Adrenal gland (tissue), 12 donors: ENCODE data around the gene TENT4B. TPM values are rescaled to one million over a fixed set of nuclear protein-coding genes. Genes with fewer than 3 reads are reported as not detected.

Experiments
- DNase-seq, 7 donors: peaks; one replicate each; pipeline ENCODE4 v3.0.0-alpha.2; 2019 to 2020
- H3K27ac ChIP-seq, 5 donors: fragments of 200-600 bp; sonication (generic) in 4 of 5; 1 replicate in 3 of 5; 2 replicates in 2 of 5; pipeline versions ENCODE4 v1.5.1 to v1.8.0; 2016 to 2020; ENCODE audit warnings: mild to moderate bottlenecking in 1 of 5
- H3K27me3 ChIP-seq: fragments of 200-600 bp; 2 replicates; pipeline ENCODE4 v1.8.0; 2021
- H3K36me3 ChIP-seq, 2 donors: fragments of 200-600 bp; replicated peaks in 1 of 2; 1 replicate in 1 of 2; 2 replicates in 1 of 2; pipeline versions ENCODE4 v1.5.1 to v1.8.0; 2018 to 2022
- H3K4me1 ChIP-seq, 2 donors: fragments of 200-600 bp; replicated peaks in 1 of 2; 1 replicate in 1 of 2; 2 replicates in 1 of 2; pipeline versions ENCODE4 v1.5.1 to v1.8.0; 2018 to 2021
- H3K4me3 ChIP-seq, 4 donors: fragments of 200-600 bp; sonication (generic) in 3 of 4; one replicate each; pipeline ENCODE4 v1.5.1; 2016 to 2018
- H3K9me3 ChIP-seq, 3 donors: fragments of 200-600 bp; sonication (generic) in 1 of 3; replicated peaks in 1 of 3; 1 replicate in 2 of 3; 2 replicates in 1 of 3; pipeline versions ENCODE4 v1.5.1 to v1.8.0; 2016 to 2021
- POLR2A ChIP-seq, 2 donors: fragments of 450-650 bp; IDR thresholded peaks; one replicate each; pipeline ENCODE4 v1.6.1; 2017; ENCODE audit warnings: antibody characterized with exemption in 2 of 2, mild to moderate bottlenecking in 2 of 2, moderate library complexity in 1 of 2
- WGBS, 4 donors: extraction: QIAGEN DNeasy Blood & Tissue Kit in 2 of 4; methylation state at CpG; one replicate each; pipeline versions ENCODE4 v1.1.5 to v1.1.7; 2013 to 2017; 5-methylcytosine and 5-hydroxymethylcytosine counted together
- intact Hi-C, 2 donors: fragments of 100-400 bp; cut with DNase I; formaldehyde crosslinking; loops; one replicate each; pipeline versions ENCODE4 v1.14.1 to v1.15.0; 2022 to 2023
- polyA plus RNA-seq, 3 donors: library from polyadenylated mRNA; stranded (reverse); fragments of 200-250 nt in 2 of 3; fragments of 350-450 nt in 1 of 3; fragmentation: Illumina TruSeq in 1 of 3; extraction: RNeasy Lipid Tissue Mini Kit (QIAGEN cat#74804) in 1 of 3; gene quantifications; one replicate each; pipeline ENCODE4 v1.2.3, GENCODE V29; 2013 to 2014
- total RNA-seq, 9 donors: library from RNA; depleted of rRNA in 4 of 9; stranded (reverse); fragments of >200 nt in 4 of 9; fragments of 120-200 nt in 1 of 9; fragmentation: NEBNext Ultra II Directional in 1 of 9; extraction: Animal tissue kit (Norgen Biotek cat#: 25700) in 1 of 9; gene quantifications; one replicate each; pipeline versions ENCODE4 v1.1.0 to v1.2.4, GENCODE V29; 2013 to 2023
- TF ChIP-seq, protein P1 (sequence below), 6 experiments: fragments of 450-650 bp in 4 of 6; fragments of 200-600 bp in 2 of 6; sonication (generic) in 1 of 6; IDR thresholded peaks; 1 replicate in 5 of 6; 2 replicates in 1 of 6; pipeline versions ENCODE4 v1.5.1 to v1.8.0; 2016 to 2021; ENCODE audit warnings: antibody characterized with exemption in 6 of 6, mild to moderate bottlenecking in 2 of 6, moderate library complexity in 1 of 6
- donor health status: healthy with polysubstance abuse.
- donor health status: Bipolar disorder and iron deficiency.
- donor health status: DM: yes; HTN: yes; CAD: no.
- donor health status: DM: no; HTN: no; CAD: no.
- donor health status: DM: no; HTN: no; CAD: no.
- donor health status: DM: yes; HTN: yes; CAD: no.

The TENT4B gene
- total and polyA plus RNA-seq, 12 donors = 4.2 to 27.8 (median 13.4) TPM

- Histone ChIP-seq H3K27ac (no peak overlapping the region), H3K4me3 (no peak overlapping the region), H3K4me1 (peaks cover 10 to 24% of the 10 kb centered on the region in 2 donors), H3K9me3 (no peaks in the 10 kb centered on the region), H3K36me3 (no peaks in the 10 kb centered on the region), H3K27me3 (no peaks in the 10 kb centered on the region)
- WGBS, 4 donors = 87 to 93% (median 89%) methylated on average over 5 of the region's 5 CpGs
- TF ChIP-seq POLR2A (IDR thresholded peaks at IDR 0.05) = no peak
- TF ChIP-seq, protein P1, sequence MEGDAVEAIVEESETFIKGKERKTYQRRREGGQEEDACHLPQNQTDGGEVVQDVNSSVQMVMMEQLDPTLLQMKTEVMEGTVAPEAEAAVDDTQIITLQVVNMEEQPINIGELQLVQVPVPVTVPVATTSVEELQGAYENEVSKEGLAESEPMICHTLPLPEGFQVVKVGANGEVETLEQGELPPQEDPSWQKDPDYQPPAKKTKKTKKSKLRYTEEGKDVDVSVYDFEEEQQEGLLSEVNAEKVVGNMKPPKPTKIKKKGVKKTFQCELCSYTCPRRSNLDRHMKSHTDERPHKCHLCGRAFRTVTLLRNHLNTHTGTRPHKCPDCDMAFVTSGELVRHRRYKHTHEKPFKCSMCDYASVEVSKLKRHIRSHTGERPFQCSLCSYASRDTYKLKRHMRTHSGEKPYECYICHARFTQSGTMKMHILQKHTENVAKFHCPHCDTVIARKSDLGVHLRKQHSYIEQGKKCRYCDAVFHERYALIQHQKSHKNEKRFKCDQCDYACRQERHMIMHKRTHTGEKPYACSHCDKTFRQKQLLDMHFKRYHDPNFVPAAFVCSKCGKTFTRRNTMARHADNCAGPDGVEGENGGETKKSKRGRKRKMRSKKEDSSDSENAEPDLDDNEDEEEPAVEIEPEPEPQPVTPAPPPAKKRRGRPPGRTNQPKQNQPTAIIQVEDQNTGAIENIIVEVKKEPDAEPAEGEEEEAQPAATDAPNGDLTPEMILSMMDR (IDR thresholded peaks at IDR 0.05) = no peak
- no peak for DNase-seq
- intact Hi-C loops = loop anchor here in 1 of 2 donors (5.0 kb wide), 1 partner anchor 56 kb away; no protein-coding TSS in a partner anchor
Measured at GRCh38 chr16:50151322-50151721, 1.8 kb upstream of the TENT4B start.

DNA sequence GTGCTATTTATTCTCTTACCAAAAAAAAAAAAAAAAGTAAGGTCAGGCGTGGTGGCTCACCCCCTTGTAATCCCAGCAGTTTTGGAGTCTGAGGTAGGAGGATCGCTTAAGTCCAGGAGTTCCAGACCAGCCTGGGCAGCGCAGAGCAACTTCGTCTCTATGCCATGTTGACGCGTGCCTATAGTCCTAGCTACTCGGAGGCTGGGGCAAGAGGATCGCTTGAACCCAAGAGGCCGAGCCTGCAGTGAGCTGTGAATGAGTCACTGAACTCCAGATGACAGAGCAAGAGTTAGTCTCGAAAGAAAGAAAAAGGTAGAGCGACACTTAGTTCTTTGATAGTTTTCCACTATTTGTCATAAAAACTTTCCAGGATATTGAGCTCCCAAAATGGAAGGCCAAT is 1.4 kb upstream of the TENT4B start:
- intact Hi-C loops = loop anchor here in 1 of 2 donors (5.0 kb wide), 1 partner anchor 56 kb away; no protein-coding TSS in a partner anchor
- Histone ChIP-seq H3K9me3 (no peaks in the 10 kb centered on the region), H3K27ac (peak overlapping the region in 3 of 5 donors; percentile 95 to 99 (median 97)), H3K27me3 (no peaks in the 10 kb centered on the region), H3K4me1 (peaks cover 14 to 24% of the 10 kb centered on the region in 2 donors), H3K36me3 (no peaks in the 10 kb centered on the region), H3K4me3 (peak overlapping the region in 1 of 4 donors; percentile 77)
- WGBS, 4 donors = 70 to 84% (median 81%) methylated on average over 11 of the region's 11 CpGs
- TF ChIP-seq POLR2A (IDR thresholded peaks at IDR 0.05) = no peak
- TF ChIP-seq, protein P1 (IDR thresholded peaks at IDR 0.05) = no peak
- DNase-seq = peak in 4 of 7 donors; percentile 15 to 55 (median 24)

- Histone ChIP-seq H3K4me3 (peak overlapping the region; percentile 70 to 86 (median 76)), H3K9me3 (no peaks in the 10 kb centered on the region), H3K27ac (peak overlapping the region; percentile 85 to 99 (median 97)), H3K27me3 (no peaks in the 10 kb centered on the region), H3K4me1 (peaks cover 17 to 26% of the 10 kb centered on the region in 2 donors), H3K36me3 (no peaks in the 10 kb centered on the region)
- intact Hi-C loops = loop anchor here in 1 of 2 donors (5.0 kb wide), 1 partner anchor 55 kb away; no protein-coding TSS in a partner anchor
- peak in 6 of 7 donors; percentile 48 to 79 (median 52) for DNase-seq
- WGBS, 4 donors = 0 to 1% (median 0%) methylated on average over 9 to 24 of the region's 24 CpGs
- TF ChIP-seq, protein P1 (IDR thresholded peaks at IDR 0.05) = peak in 1 of 6 experiments; percentile 5
- TF ChIP-seq POLR2A (IDR thresholded peaks at IDR 0.05) = no peak
Measured at GRCh38 chr16:50152351-50152806, 727 bp upstream of the TENT4B start.

GRCh38 chr16:50153596-50154419 is 702 bp downstream of the TENT4B start:
- peak in 1 of 2 donors; percentile 2 for TF ChIP-seq POLR2A (IDR thresholded peaks at IDR 0.05)
- TF ChIP-seq, protein P1 (IDR thresholded peaks at IDR 0.05) = no peak
- H3K27ac ChIP-seq = peak overlapping the region; percentile 33 to 99 (median 95)
- peak; percentile 21 to 68 (median 45) for DNase-seq
- peak overlapping the region; percentile 65 to 84 (median 80) for H3K4me3 ChIP-seq
- no peaks in the 10 kb centered on the region for H3K27me3 ChIP-seq
- WGBS, 4 donors = 0 to 1% (median 0%) methylated on average over 15 to 89 of the region's 89 CpGs
- intact Hi-C loops = loop anchor here in 1 of 2 donors (5.0 kb wide), 1 partner anchor 53 kb away; no protein-coding TSS in a partner anchor
- H3K9me3 ChIP-seq = no peaks in the 10 kb centered on the region
- H3K36me3 ChIP-seq = no peaks in the 10 kb centered on the region
- H3K4me1 ChIP-seq = peaks cover 17 to 36% of the 10 kb centered on the region in 2 donors
